HG02870 (cell line): ENCODE data around the gene SNX6.
A peak's percentile ranks its signal among the peaks of the same experiment; 100 is the strongest.
"Not testable (repeated sequence)": the region's sequence is repeated elsewhere in the genome, so short reads cannot be mapped to it uniquely, and the experiment has no call there.

Experiments
- ATAC-seq: cut with Tn5 transposase; IDR thresholded peaks from one replicate; pipeline ENCODE4 v1.9.1; 2021; ENCODE audit warnings: mild to moderate bottlenecking, moderate library complexity; ENCODE audit not compliant: unreplicated experiment

SNX6 gene

GRCh38 chr14:34629657-34630529 is at the start of gene SNX6:
TSS of gene SNX6 (minus strand) at chr14:34630148. CDS start at chr14:34630116, 32 bp downstream.
- ATAC-seq: peak; percentile 91

- ATAC-seq: no peak
Observed at GRCh38 chr14:34678735-34679134, 48.8 kb upstream of the SNX6 start.

GRCh38 chr14:34678306-34678705 is 48.4 kb upstream of the SNX6 start:
- ATAC-seq: no peak

DNA sequence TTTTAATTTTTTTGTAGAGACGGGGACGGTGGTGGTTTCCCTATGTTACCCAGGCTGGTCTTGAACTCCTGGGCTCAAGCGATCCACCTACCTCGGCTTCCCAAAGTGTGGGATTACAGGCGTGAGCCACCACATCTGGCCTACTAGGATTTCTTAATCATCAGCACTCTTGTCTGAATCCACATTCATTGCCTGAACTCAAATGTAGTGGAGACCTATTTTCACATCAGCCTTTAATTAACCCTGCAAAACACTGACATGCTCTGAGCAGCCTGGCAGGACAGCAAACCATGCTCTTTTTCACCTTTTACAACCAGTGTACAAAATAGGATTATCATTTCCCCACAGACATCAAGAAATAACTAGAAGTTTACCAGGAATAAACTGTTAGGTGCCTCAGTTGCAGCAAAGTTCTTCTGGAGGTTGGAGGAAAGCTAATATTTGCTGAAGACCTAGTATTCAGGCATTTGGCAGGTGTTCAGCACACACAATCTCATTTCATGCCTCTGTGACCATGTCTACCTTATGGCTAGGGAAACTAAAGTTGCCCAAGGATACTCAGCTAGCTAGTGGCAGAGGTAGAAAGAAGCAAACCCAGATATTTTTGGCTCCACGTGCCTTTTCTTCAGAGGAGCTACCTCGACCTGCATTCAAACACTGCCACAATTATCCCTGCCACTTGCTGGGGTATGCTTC is 46.7 kb upstream of the SNX6 start:
- ATAC-seq: no peak

DNA sequence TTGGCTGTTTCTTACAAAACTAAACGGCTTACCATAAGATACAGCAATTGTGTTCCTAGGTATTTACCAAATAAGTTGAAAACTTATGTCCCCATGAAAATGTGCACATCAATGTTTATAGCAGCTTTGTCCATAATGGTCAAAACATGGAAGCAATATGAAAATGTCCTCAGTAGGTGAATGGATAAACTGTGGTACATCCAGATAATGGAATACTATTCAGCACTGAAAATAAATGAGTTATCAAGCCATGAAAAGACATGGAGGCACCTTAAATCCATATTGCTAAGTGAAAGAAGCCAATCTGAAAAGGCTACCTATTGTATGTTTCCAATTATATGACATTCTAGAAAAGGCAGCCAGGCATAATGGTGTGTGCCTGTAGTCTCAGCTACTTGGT is 43.8 kb upstream of the SNX6 start:
- no peak for ATAC-seq

DNA sequence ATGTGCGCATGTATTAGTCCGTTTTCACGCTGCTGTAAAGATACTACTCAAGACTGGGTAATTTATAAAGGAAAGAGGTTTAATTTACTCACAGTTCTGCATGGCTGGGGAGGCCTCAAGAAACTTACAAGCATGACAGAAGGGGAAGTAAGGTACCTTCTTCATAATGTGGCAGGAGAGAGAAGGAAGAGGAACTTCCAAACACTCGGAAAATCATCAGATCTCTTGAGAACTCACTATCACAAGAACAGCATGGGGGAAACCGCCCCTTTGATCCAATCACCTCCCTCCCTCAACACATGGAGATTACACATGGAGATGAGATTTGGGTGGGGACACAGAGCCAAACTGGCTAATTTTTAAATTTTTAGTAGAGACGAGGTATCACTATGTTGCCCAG is 41.8 kb upstream of the SNX6 start:
- ATAC-seq: no peak

DNA sequence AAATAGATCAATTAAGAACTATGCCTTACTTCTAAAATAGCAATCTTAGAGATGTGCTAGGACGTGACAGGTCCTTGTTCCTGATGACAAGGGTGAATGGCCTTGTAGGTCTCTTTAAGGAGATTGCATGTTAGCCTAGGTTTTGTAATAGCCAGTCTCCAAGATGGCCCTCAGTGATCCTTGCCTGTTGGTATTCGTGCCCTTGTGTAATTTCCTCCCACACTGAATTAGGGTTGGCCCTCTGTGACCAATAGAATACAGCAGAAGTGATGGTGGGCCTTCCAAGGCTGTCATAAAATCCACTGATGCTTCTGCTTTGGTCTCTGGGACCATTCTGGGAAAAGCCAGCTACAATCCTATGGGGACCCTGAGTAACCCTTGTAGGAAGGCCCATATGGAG is 38.2 kb upstream of the SNX6 start:
- ATAC-seq: no peak

DNA sequence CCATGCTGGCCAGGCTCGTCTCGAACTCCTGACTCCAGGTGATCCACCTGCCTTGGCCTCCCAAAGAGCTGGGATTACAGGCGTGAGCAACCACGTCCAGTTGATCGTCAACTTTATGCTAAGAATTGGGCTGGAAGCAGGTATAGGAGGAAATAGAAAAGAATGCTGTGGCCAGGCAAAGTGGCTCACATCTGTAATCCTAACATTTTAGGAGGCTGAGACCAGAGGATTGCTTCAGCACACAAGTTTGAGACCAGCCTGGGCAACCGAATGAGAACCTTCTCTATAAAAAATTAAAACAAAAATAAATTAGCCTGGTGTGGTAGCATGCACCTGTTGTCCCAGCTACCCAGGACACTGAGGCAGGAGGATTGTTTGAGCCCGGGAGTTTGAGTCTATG is 37.1 kb upstream of the SNX6 start:
- no peak for ATAC-seq

DNA sequence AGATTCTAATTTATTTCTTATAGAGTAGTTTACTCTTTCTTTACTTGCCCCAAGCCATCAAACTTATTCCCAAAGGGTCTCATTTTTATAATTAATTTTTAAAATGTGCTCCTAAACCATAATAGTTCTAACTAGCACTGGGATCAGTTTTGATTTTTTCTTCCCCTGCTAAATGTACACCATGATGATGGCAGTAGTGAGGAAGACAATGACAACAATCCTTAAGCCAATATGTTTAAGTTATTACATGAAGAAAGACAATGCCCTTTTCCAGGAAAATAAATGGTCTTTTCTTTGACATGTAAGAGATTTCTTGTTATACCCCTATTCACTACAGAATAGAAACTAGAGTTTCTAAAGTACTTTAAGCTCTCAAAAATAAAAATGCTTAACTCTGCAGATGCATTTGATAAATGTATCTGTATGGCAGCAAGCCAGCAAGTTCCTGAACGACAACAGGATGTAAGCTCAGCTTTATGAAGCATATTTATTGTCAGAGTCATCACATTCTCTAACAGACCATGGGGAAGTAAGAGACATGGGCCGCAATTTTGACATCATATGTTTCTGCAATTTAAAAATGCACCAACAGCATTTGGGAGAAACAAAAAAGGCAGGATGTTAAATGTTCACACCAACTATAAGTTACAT is 36.0 kb upstream of the SNX6 start:
- ATAC-seq: no peak

DNA sequence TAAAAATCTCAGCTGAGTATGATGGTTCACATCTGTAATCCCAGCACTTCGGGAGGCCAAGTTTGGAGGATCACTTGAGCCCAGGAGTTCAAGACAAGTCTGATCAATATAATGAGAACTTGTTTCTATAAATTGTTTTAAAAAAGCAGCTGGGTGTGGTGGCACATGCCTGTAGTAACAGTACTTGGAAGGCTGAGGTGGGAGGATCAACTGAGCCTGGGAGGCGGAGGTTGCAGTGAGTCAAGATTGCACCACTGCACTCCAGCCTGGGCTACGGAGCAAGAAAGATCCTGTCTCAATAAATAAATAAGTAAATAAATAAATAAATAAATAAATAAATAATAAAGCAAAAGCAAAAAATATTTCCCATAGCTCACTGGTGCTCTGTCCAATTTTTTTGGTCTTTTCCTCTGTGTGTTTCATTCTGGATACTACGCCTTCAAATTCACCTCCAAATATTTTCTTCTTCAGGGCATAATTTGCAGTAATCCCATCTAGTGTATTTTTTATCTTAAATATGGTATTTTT is 32.7 kb upstream of the SNX6 start:
- no peak for ATAC-seq

DNA sequence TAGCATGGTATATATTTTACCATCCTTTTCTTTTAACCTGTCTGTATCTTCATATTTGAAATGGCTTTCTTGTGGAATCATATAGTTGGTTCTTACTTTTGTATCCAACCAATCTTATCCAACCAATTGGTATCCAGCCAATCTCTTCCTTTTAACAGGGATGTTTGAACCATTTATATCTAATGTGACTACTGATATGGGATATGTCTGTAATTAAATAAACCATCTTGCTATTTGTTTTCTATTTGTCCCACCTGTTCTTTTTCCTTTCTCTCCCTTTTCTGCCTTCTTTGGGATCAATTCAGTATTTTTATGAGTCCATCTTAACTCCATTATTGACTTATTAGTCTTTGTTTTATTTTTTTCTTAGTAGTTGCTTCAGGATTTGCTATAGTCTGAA is 30.8 kb upstream of the SNX6 start:
- ATAC-seq: no peak

GRCh38 chr14:34655959-34656358 is 26.0 kb upstream of the SNX6 start:
- no peak for ATAC-seq

DNA sequence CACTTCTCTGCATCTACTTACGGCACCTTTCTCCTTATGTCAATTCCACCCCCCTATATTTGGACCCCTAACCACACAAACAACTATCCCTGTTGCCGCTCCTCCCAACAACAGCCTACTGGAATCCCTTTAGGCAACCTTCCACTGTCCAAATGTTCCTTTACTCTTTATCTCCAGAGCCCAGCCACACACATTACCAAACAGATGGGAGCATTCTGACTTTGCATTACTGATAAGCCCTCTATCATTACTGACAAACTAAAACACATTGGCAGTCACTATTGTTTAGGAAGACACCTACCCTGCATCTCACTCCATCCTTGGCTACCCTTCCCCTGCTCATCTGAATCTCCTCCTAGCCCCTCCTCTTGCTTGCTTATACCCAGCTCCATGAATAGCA is 23.1 kb upstream of the SNX6 start:
- ATAC-seq: not testable (repeated sequence)

GRCh38 chr14:34652348-34652747 is 22.4 kb upstream of the SNX6 start:
- ATAC-seq: not testable (repeated sequence)

GRCh38 chr14:34650786-34651584 is 21.0 kb upstream of the SNX6 start:
- no peak for ATAC-seq

- ATAC-seq: not testable (repeated sequence)
Observed at GRCh38 chr14:34650006-34650405, 20.1 kb upstream of the SNX6 start.

DNA sequence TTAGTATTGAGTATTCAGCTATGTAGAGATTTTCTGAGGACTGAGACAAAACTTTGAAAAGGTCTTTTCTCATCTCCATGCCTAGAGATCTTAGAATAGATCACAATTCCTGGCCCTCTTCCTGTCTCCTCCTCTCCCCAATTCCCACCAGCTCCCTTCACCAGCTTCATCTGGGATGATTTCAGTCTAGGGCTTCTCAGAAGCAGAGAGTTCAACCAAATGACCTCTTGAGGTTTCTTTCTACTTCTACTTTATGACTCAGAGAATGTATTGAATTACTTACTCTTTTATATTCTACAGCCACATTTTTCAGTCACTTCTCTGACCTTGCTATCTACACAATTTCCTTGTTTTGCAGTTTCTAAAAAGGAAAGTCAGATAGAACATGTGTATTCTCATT is 19.4 kb upstream of the SNX6 start:
- no peak for ATAC-seq

DNA sequence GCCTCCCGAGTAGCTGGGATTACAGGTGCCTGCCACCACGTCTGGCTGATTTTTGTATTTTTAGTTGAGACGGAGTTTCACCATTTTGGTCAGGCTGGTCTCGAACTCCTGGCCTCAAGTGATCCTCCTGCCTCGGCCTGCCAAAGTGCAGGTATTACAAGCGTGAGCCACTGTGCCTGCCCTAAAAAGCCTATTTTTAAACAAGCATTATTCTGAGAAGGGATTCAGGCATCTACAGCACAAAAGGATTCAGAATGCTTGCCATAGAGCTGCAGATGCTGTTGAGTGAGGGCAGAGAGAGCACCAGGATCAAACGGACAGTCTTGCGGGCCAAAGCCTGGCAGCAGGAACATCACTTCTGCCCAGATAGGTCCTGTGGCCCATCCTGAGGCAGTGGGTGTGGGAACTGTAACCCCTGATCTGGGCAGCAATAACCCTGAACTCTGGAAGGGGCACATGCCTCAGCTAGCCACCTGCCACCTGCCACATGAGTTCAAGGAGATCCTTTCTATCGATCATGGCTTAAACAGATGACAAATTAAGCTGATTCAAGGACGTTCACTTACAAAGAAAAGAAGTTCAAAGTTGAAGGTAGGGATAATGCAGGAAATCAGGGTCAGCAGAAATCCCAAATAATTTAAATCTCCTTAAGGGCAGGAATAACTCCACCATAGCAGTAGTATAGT is 16.8 kb upstream of the SNX6 start:
- no peak for ATAC-seq

DNA sequence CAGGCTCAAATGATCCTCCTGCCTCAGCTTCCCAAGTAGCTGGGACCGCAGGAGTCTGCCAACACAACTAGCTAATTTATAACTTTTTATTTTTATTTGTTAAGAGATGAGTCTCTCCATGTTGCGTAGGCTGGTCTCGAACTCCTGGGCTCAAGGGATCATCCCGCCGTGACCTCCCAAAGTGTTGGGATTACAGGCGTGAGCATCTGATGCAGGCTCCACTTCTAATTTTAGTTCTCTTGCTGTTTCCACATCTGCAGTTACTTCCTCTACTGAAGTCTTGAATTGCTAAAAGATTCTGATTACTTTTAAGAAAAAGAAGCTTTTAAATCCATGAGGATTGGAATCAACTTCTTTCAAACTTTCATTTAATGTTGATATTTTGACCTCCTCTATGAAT is 13.4 kb upstream of the SNX6 start:
- ATAC-seq: no peak

DNA sequence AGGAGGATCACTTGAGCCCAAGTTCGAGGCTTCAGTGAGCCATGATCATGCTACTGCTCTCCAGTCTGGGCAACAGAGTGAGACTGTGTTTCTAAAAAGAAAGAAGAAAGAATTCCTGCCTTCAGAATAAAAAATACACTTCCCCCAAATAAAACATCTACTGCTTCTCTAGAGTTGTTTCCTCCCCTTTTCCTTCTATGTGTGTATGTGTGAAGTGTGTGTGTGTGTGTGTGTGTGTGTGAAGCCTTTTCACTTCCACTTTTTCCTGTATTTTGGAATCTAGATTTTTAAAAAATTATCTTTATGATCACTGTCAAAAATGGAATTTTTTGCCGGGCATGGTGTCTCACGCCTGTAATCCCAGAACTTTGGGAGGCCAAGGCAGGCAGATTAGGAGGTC is 12.6 kb upstream of the SNX6 start:
- no peak for ATAC-seq
